HL-60 (cell line): ENCODE data around the gene LYPD3.

Experiments used
- TF ChIP-seq, protein P1 (sequence below): IDR thresholded peaks from one replicate; pipeline ENCODE4 v1.5.1; 2011; ENCODE audit warnings: low read length, control low read depth, inconsistent platforms; ENCODE audit not compliant: insufficient read depth
- TF ChIP-seq, protein P2 (sequence below): IDR thresholded peaks from 2 replicates; pipeline ENCODE4 v1.6.1; 2012; ENCODE audit warnings: low read depth; ENCODE audit not compliant: insufficient replicate concordance

GRCh38 chr19:43439709-43440063 lies 25.7 kb downstream of the LYPD3 start:
- TF ChIP-seq, protein P1, sequence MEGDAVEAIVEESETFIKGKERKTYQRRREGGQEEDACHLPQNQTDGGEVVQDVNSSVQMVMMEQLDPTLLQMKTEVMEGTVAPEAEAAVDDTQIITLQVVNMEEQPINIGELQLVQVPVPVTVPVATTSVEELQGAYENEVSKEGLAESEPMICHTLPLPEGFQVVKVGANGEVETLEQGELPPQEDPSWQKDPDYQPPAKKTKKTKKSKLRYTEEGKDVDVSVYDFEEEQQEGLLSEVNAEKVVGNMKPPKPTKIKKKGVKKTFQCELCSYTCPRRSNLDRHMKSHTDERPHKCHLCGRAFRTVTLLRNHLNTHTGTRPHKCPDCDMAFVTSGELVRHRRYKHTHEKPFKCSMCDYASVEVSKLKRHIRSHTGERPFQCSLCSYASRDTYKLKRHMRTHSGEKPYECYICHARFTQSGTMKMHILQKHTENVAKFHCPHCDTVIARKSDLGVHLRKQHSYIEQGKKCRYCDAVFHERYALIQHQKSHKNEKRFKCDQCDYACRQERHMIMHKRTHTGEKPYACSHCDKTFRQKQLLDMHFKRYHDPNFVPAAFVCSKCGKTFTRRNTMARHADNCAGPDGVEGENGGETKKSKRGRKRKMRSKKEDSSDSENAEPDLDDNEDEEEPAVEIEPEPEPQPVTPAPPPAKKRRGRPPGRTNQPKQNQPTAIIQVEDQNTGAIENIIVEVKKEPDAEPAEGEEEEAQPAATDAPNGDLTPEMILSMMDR, result no peak
- TF ChIP-seq, protein P2, sequence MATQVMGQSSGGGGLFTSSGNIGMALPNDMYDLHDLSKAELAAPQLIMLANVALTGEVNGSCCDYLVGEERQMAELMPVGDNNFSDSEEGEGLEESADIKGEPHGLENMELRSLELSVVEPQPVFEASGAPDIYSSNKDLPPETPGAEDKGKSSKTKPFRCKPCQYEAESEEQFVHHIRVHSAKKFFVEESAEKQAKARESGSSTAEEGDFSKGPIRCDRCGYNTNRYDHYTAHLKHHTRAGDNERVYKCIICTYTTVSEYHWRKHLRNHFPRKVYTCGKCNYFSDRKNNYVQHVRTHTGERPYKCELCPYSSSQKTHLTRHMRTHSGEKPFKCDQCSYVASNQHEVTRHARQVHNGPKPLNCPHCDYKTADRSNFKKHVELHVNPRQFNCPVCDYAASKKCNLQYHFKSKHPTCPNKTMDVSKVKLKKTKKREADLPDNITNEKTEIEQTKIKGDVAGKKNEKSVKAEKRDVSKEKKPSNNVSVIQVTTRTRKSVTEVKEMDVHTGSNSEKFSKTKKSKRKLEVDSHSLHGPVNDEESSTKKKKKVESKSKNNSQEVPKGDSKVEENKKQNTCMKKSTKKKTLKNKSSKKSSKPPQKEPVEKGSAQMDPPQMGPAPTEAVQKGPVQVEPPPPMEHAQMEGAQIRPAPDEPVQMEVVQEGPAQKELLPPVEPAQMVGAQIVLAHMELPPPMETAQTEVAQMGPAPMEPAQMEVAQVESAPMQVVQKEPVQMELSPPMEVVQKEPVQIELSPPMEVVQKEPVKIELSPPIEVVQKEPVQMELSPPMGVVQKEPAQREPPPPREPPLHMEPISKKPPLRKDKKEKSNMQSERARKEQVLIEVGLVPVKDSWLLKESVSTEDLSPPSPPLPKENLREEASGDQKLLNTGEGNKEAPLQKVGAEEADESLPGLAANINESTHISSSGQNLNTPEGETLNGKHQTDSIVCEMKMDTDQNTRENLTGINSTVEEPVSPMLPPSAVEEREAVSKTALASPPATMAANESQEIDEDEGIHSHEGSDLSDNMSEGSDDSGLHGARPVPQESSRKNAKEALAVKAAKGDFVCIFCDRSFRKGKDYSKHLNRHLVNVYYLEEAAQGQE, result no peak
